K562 (cell line): Measurements from ENCODE around the gene CDK14. TPM values are rescaled to one million over a fixed set of nuclear protein-coding genes. Genes with fewer than 3 reads are reported as not detected.

Source experiments
- ATAC-seq: fragments of 200-7000 bp; cut with Tn5 transposase; 3 replicates; pipeline ENCODE4 v1.9.1; 2020; ENCODE audit warnings: moderate library complexity
- BruUV-seq: library from RNA; stranded (reverse); fragments of 400-500 nt; replicated peaks from 2 replicates; lab custom pipeline; 2021; lab: Mats Ljungman, UMichigan
- CTCF ChIA-PET: fragments of 300-600 bp; formaldehyde crosslinking; extraction: SDS; loops from one replicate; lab custom pipeline; 2021; ENCODE audit warnings: low intra/inter-chr PET ratio; lab: Yijun Ruan, JAX
- POLR2A ChIA-PET: fragments of 300-600, 350-650 bp; sonication (Branson Sonifier 250); formaldehyde crosslinking; extraction: SDS; loops from one replicate; lab custom pipeline; 2021; ENCODE audit warnings: antibody characterized with exemption, inconsistent platforms; lab: Yijun Ruan, JAX
- DNase-seq, 4 experiments: peaks; one replicate each; pipeline versions ENCODE4 v3.0.0 to v3.0.0-alpha.2; 2011 to 2018; ENCODE audit warnings: low spot score in 3 of 4, mixed read lengths in 3 of 4; ENCODE audit errors: extremely low read depth in 1 of 4
- FAIRE-seq: peaks from 2 replicates; lab custom pipeline; 2011; peaks lifted over from hg19 to GRCh38; lab: Jason Lieb, UNC
- H2AFZ ChIP-seq: 2 replicates; pipeline ENCODE4 v1.6.0; 2011; ENCODE audit warnings: low read depth, low read length, control low read depth, inconsistent platforms
- H3K27ac ChIP-seq: fragments of 200-600 bp; 3 replicates; pipeline ENCODE4 v1.8.0; 2011; ENCODE audit warnings: low read depth, mild to moderate bottlenecking, control low read depth, inconsistent platforms, low read length, moderate library complexity, mixed read lengths; ENCODE audit errors: extremely low read depth
- H3K27me3 ChIP-seq, 2 experiments: fragments of 300-600 bp in 1 of 2; 2 replicates in 1 of 2; 3 replicates in 1 of 2; pipeline versions ENCODE4 v1.6.0 to v1.8.0; 2011; ENCODE audit warnings: inconsistent platforms in 2 of 2, low read length in 2 of 2, mild to moderate bottlenecking in 1 of 2, mixed read lengths in 1 of 2, moderate library complexity in 1 of 2; ENCODE audit not compliant: control insufficient read depth in 2 of 2, insufficient read depth in 2 of 2
- H3K36me3 ChIP-seq: fragments of 300-600 bp; 3 replicates; pipeline ENCODE4 v1.8.0; 2011; ENCODE audit warnings: mild to moderate bottlenecking, low read length, inconsistent platforms; ENCODE audit not compliant: control insufficient read depth, insufficient read depth
- H3K4me1 ChIP-seq, 2 experiments: fragments of 200-600 bp in 1 of 2; replicated peaks in 1 of 2; 2 replicates in 1 of 2; 3 replicates in 1 of 2; pipeline versions ENCODE4 v1.5.1 to v1.8.0; 2011; ENCODE audit warnings: inconsistent platforms in 2 of 2, low read length in 2 of 2, mild to moderate bottlenecking in 1 of 2, mixed read lengths in 1 of 2, moderate library complexity in 1 of 2; ENCODE audit not compliant: control insufficient read depth in 2 of 2, insufficient read depth in 2 of 2
- H3K4me2 ChIP-seq: 2 replicates; pipeline ENCODE4 v1.6.1; 2011; ENCODE audit warnings: low read length, control low read depth, inconsistent platforms, mixed read lengths; ENCODE audit not compliant: insufficient read depth
- H3K4me3 ChIP-seq: fragments of 200-600 bp; sonication (generic), shearing (Covaris generic); 2 replicates; pipeline ENCODE4 v1.5.1; 2016; ENCODE audit warnings: control low read depth, inconsistent platforms
- H3K79me2 ChIP-seq: fragments of 200-600 bp; 3 replicates; pipeline ENCODE4 v1.8.0; 2011; ENCODE audit warnings: low read length, inconsistent platforms; ENCODE audit not compliant: control insufficient read depth, insufficient read depth
- H3K9ac ChIP-seq, 2 experiments: 2 replicates each; pipeline versions ENCODE4 v1.6.0 to v1.6.1; 2011; ENCODE audit warnings: low read depth in 2 of 2, low read length in 2 of 2, control low read depth in 1 of 2, inconsistent platforms in 1 of 2, mild to moderate bottlenecking in 1 of 2, mixed read lengths in 1 of 2; ENCODE audit not compliant: insufficient read depth in 1 of 2
- H3K9me1 ChIP-seq: one replicate; pipeline ENCODE4 v1.6.0; 2011; ENCODE audit warnings: inconsistent platforms, mild to moderate bottlenecking, low read length, moderate library complexity; ENCODE audit not compliant: control insufficient read depth, insufficient read depth
- H3K9me3 ChIP-seq: replicated peaks from 2 replicates; pipeline ENCODE4 v1.5.1; 2011; ENCODE audit warnings: low read depth, low read length, inconsistent platforms; ENCODE audit not compliant: control insufficient read depth, insufficient read depth
- H4K20me1 ChIP-seq: replicated peaks from 2 replicates; pipeline ENCODE4 v1.6.1; 2011; ENCODE audit warnings: low read length, inconsistent platforms, mixed read lengths; ENCODE audit not compliant: control insufficient read depth, insufficient read depth
- CBFA2T2 ChIP-seq: fragments of 450-650 bp; conservative IDR thresholded peaks from 2 replicates; pipeline ENCODE4 v1.6.1; 2017; ENCODE audit warnings: mild to moderate bottlenecking
- ETV5 ChIP-seq: sonication (generic); formaldehyde crosslinking; IDR thresholded peaks from 2 replicates; pipeline ENCODE4 v1.4.0; 2020; ENCODE audit warnings: low read depth, mild to moderate bottlenecking, missing genetic modification reagents
- KDM2B ChIP-seq: fragments of 250-450 bp; sonication (Bioruptor Pico); IDR thresholded peaks from 2 replicates; pipeline ENCODE4 v1.8.0; 2021; ENCODE audit warnings: mild to moderate bottlenecking, moderate library complexity
- KDM4B ChIP-seq, 2 experiments: fragments of 450-650 bp in 1 of 2; sonication (generic) in 1 of 2; IDR thresholded peaks; 2 replicates each; pipeline ENCODE4 v1.6.1; 2016 to 2017; ENCODE audit warnings: borderline replicate concordance in 2 of 2, antibody characterized with exemption in 1 of 2, low read depth in 1 of 2, mild to moderate bottlenecking in 1 of 2
- KHSRP ChIP-seq: fragments of 450-650 bp; IDR thresholded peaks from 2 replicates; pipeline ENCODE4 v1.6.1; 2017
- MCM3 ChIP-seq: fragments of 450-650 bp; IDR thresholded peaks from 2 replicates; pipeline ENCODE4 v1.6.1; 2016
- MYBL2 ChIP-seq, 2 experiments: fragments of 450-650 bp in 1 of 2; sonication (generic) in 1 of 2; formaldehyde crosslinking in 1 of 2; IDR thresholded peaks; 2 replicates each; pipeline versions ENCODE4 v1.6.1 to v1.8.1; 2017 to 2022; ENCODE audit warnings: borderline replicate concordance in 1 of 2, inconsistent platforms in 1 of 2, low read depth in 1 of 2, mild to moderate bottlenecking in 1 of 2, missing genetic modification reagents in 1 of 2, moderate library complexity in 1 of 2
- TRIM28 ChIP-seq: fragments of 450-650 bp; IDR thresholded peaks from 2 replicates; pipeline ENCODE4 v1.6.1; 2017
- ZNF146 ChIP-seq: IDR thresholded peaks from one replicate; pipeline ENCODE4 v1.6.1; 2018; ENCODE audit warnings: missing compliant biosample characterization; ENCODE audit not compliant: unreplicated experiment
- ZNF224 ChIP-seq: sonication (generic); formaldehyde crosslinking; IDR thresholded peaks from 2 replicates; pipeline ENCODE4 v1.8.0; 2022; ENCODE audit warnings: mild to moderate bottlenecking, missing genetic modification reagents
- ZNF431 ChIP-seq: sonication (generic); formaldehyde crosslinking; IDR thresholded peaks from 2 replicates; pipeline ENCODE4 v1.8.0; 2022; ENCODE audit warnings: mild to moderate bottlenecking, missing genetic modification reagents
- WGBS: fragments of 100-300 bp; shearing (Covaris generic); methylation state at CpG from one replicate; pipeline ENCODE4 v1.1.6; 2016; ENCODE audit warnings: low coverage, mixed read lengths; ENCODE audit not compliant: insufficient coverage; ENCODE audit errors: missing lambda C conversion rate; 5-methylcytosine and 5-hydroxymethylcytosine counted together
- in situ Hi-C: fragments of 300-500 bp; cut with MboI; formaldehyde crosslinking; loops from 4 replicates; pipeline ENCODE4 v1.15.0; 2018; ENCODE audit warnings: inconsistent platforms, mixed read lengths
- intact Hi-C: fragments of 100-400 bp; cut with micrococcal nuclease; formaldehyde crosslinking; loops from 2 replicates; pipeline ENCODE4 v1.14.2; 2022
- polyA plus RNA-seq, 8 experiments: library from polyadenylated mRNA; depleted of rRNA in 4 of 8; stranded (reverse) in 5 of 8; unstranded in 3 of 8; fragments of >200 nt; fragmentation: Nextera tagmentation in 2 of 8; fragmentation: Illumina TruSeq in 1 of 8; extraction: Ambion mirVana in 2 of 8; extraction: Trizol in 1 of 8; gene quantifications; 2 replicates each; pipeline versions ENCODE4 v1.2.1 to v1.2.3, GENCODE V29; 2011 to 2014; ENCODE audit warnings: inconsistent platforms in 1 of 8, missing spikeins in 1 of 8
- total RNA-seq, 7 experiments: library from RNA; depleted of rRNA in 6 of 7; stranded (reverse); fragments of >200 nt in 6 of 7; fragmentation: Illumina TruSeq in 2 of 7; extraction: Trizol in 2 of 7; gene quantifications; 2 replicates each; pipeline versions ENCODE4 v1.2.1 to v1.2.3, GENCODE V29; 2011 to 2021; ENCODE audit warnings: low replicate concordance in 1 of 7
- TF ChIP-seq, protein P1 (sequence below): fragments of 250-450 bp; sonication (Bioruptor Pico); IDR thresholded peaks from 2 replicates; pipeline ENCODE4 v1.4.0; 2020; ENCODE audit warnings: mild to moderate bottlenecking
- TF ChIP-seq, protein P2 (sequence below): fragments of 450-650 bp; formaldehyde crosslinking; IDR thresholded peaks from 2 replicates; pipeline ENCODE4 v1.4.0; 2020; ENCODE audit warnings: mild to moderate bottlenecking
- TF ChIP-seq, protein P3 (sequence below), 2 experiments: fragments of 200-800 bp in 1 of 2; sonication (Bioruptor generic) in 1 of 2; sonication (generic) in 1 of 2; formaldehyde crosslinking in 1 of 2; IDR thresholded peaks in 1 of 2; conservative IDR thresholded peaks in 1 of 2; 2 replicates each; pipeline versions ENCODE4 v1.5.0 to v1.6.1; 2016 to 2020; ENCODE audit warnings: missing compliant biosample characterization in 1 of 2, missing genetic modification characterization in 1 of 2, missing genetic modification reagents in 1 of 2

CDK14 gene
- total and polyA plus RNA-seq, 9 of the 15 experiments (the other 6 are each of a cell fraction or from before 2014, with no cell fraction given): 0.03 to 0.91 (median 0.16) TPM

DNA sequence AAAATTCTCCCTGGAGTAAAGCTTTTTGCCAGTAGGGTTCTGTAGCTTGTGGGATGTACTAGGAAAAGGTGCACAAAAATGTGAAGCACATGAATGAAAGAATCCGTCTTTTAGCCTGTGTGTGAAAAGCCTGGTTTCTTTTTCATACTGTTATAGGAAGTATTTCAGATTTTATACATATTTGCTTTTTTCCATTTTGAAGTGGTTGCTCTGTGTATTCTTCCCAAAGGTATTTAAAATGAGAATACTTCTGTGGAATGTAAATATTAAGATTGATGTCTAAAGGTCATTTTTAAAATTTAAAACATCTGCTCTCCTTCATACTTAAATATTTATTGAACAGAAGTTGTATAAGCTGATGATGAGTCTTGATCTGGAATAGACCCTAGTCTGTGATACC lies 96.8 kb downstream of the CDK14 start:
- Histone ChIP-seq H3K4me1 (no peaks in the 10 kb centered on the region), H3K79me2 (no peaks in the 10 kb centered on the region), H4K20me1 (no peaks in the 10 kb centered on the region), H2AFZ (no peak overlapping the region), H3K9ac (no peak overlapping the region), H3K4me2 (no peak overlapping the region), H3K36me3 (no peaks in the 10 kb centered on the region), H3K9me3 (no peaks in the 10 kb centered on the region), H3K27ac (no peak overlapping the region), H3K9me1 (no peaks in the 10 kb centered on the region), H3K4me3 (no peak overlapping the region), H3K27me3 (no peaks in the 10 kb centered on the region)
- intact Hi-C loops: no loop called here
- BruUV-seq: no TSS peak
- in situ Hi-C loops: no loop called here
- FAIRE-seq (no peak), DNase-seq (no peak), ATAC-seq (no peak)
- 6% methylated on average over 1 of the region's 1 CpG for WGBS
- ChIA-PET CTCF (no interaction called here), POLR2A (interaction anchor here (0.6 kb wide), 1 partner anchor 154 kb away, joined by 3 read pairs; no protein-coding TSS in a partner anchor)
- TF ChIP-seq KHSRP (no peak), CBFA2T2 (no peak), ZNF224 (CRISPR knock-in tag) (no peak), MCM3 (no peak), ZNF146 (CRISPR knock-in tag) (no peak), MYBL2 (IDR thresholded peaks at IDR 0.05; ENCODE audit: low read depth) (no peak), MYBL2 (CRISPR knock-in tag; IDR thresholded peaks at IDR 0.05; ENCODE audit: borderline replicate concordance) (no peak), TRIM28 (no peak), ETV5 (CRISPR knock-in tag) (no peak), KDM2B (CRISPR knock-in tag) (no peak), KDM4B (IDR thresholded peaks at IDR 0.05; ENCODE audit: borderline replicate concordance in 2 of 2, low read depth in 1 of 2) (no peak), ZNF431 (CRISPR knock-in tag) (no peak)
- TF ChIP-seq, protein P1, sequence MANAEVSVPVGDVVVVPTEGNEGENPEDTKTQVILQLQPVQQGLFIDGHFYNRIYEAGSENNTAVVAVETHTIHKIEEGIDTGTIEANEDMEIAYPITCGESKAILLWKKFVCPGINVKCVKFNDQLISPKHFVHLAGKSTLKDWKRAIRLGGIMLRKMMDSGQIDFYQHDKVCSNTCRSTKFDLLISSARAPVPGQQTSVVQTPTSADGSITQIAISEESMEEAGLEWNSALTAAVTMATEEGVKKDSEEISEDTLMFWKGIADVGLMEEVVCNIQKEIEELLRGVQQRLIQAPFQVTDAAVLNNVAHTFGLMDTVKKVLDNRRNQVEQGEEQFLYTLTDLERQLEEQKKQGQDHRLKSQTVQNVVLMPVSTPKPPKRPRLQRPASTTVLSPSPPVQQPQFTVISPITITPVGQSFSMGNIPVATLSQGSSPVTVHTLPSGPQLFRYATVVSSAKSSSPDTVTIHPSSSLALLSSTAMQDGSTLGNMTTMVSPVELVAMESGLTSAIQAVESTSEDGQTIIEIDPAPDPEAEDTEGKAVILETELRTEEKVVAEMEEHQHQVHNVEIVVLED (CRISPR knock-in tag): no peak
- TF ChIP-seq, protein P2, sequence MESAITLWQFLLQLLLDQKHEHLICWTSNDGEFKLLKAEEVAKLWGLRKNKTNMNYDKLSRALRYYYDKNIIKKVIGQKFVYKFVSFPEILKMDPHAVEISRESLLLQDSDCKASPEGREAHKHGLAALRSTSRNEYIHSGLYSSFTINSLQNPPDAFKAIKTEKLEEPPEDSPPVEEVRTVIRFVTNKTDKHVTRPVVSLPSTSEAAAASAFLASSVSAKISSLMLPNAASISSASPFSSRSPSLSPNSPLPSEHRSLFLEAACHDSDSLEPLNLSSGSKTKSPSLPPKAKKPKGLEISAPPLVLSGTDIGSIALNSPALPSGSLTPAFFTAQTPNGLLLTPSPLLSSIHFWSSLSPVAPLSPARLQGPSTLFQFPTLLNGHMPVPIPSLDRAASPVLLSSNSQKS: no peak
- TF ChIP-seq, protein P3, sequence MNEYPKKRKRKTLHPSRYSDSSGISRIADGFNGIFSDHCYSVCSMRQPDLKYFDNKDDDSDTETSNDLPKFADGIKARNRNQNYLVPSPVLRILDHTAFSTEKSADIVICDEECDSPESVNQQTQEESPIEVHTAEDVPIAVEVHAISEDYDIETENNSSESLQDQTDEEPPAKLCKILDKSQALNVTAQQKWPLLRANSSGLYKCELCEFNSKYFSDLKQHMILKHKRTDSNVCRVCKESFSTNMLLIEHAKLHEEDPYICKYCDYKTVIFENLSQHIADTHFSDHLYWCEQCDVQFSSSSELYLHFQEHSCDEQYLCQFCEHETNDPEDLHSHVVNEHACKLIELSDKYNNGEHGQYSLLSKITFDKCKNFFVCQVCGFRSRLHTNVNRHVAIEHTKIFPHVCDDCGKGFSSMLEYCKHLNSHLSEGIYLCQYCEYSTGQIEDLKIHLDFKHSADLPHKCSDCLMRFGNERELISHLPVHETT (CRISPR knock-in tag; conservative IDR thresholded peaks at IDR 0.05 in 1 of 2, IDR thresholded peaks at IDR 0.05 in 1 of 2): no peak
